Epithelial cell of proximal tubule (primary cell): ENCODE data around the gene LRRC72. TPM values are rescaled to one million over a fixed set of nuclear protein-coding genes. Genes with fewer than 3 reads are reported as not detected.

Experiments
- DNase-seq: peaks from one replicate; pipeline ENCODE4 v3.0.0-alpha.2; 2011; ENCODE audit warnings: low read depth
- H3K4me3 ChIP-seq: 2 replicates; pipeline ENCODE4 v1.5.1; 2011; ENCODE audit warnings: low read depth, mild to moderate bottlenecking, low read length
- total RNA-seq: library from RNA; depleted of rRNA; stranded (reverse); fragments of >200 nt; gene quantifications from 2 replicates; pipeline ENCODE4 v1.2.3, GENCODE V29; 2015
- TF ChIP-seq, protein P1 (sequence below): conservative IDR thresholded peaks from 2 replicates; pipeline ENCODE4 v1.5.1; 2012; ENCODE audit warnings: low read depth, mild to moderate bottlenecking, low read length

The LRRC72 gene
- total RNA-seq, 1 donor from 2014 or later, result not detected

DNA sequence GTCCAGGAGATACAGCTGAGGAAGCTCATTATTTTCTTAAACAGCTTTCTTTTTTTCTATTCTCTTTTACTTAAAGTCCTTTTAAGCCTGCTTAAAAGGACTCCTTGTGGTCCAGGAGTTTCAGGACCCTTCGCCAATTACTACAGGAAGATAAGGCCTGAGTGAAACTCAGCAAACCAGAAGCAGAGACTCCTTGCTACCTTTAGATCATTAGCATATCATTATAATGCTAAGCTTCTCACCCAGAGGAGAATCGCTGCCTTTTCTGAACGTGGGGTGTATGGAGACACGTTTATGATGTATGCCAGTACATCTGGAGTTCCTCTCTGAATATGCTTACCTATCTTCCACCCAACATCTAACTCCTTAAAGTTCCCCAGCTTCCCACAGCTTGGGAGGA is 71.4 kb downstream of the LRRC72 start:
- no peak for DNase-seq
- TF ChIP-seq, protein P1, sequence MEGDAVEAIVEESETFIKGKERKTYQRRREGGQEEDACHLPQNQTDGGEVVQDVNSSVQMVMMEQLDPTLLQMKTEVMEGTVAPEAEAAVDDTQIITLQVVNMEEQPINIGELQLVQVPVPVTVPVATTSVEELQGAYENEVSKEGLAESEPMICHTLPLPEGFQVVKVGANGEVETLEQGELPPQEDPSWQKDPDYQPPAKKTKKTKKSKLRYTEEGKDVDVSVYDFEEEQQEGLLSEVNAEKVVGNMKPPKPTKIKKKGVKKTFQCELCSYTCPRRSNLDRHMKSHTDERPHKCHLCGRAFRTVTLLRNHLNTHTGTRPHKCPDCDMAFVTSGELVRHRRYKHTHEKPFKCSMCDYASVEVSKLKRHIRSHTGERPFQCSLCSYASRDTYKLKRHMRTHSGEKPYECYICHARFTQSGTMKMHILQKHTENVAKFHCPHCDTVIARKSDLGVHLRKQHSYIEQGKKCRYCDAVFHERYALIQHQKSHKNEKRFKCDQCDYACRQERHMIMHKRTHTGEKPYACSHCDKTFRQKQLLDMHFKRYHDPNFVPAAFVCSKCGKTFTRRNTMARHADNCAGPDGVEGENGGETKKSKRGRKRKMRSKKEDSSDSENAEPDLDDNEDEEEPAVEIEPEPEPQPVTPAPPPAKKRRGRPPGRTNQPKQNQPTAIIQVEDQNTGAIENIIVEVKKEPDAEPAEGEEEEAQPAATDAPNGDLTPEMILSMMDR, result no peak
- no peak overlapping the region for H3K4me3 ChIP-seq

DNA sequence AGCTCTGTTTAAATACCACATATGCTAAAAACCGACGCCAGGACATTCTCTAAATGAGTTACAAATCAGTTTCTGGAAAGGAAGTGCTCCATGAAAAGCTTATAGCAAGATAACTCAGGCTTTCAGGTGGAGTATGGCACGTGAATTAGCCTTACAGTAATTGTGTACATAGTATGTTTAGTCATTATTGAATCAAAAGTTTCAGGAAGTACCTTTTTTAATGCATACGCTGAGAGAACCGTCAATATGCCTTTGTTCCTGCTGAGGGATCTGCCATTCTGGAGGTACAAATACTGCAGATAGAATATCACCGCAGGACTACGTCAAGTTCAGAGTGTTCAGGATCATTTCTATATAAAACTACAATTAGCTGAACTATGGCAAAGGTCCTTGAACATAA is 73.2 kb downstream of the LRRC72 start:
- no peak for DNase-seq
- TF ChIP-seq, protein P1, result no peak
- no peak overlapping the region for H3K4me3 ChIP-seq

DNA sequence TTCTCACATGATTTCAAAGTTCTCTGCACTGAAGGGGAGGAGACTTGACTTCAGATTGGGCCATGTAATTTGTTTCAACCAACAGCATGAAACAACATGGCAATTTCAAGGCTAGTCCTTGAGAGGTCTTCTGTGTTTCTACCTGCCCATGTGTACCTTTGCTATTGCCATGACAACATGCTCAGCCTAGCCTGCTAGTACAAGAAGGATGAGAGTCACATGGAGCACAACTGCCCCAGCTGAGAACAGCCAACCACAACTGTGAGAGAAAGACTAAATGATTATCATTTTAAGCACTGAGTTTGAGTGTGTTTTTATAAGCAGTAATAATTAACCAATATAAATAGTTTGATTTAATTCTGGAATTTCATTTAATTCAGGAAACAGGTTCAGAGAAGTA is 77.0 kb downstream of the LRRC72 start:
- TF ChIP-seq, protein P1, result no peak
- H3K4me3 ChIP-seq, result no peak overlapping the region
- peak; percentile 30 for DNase-seq

DNA sequence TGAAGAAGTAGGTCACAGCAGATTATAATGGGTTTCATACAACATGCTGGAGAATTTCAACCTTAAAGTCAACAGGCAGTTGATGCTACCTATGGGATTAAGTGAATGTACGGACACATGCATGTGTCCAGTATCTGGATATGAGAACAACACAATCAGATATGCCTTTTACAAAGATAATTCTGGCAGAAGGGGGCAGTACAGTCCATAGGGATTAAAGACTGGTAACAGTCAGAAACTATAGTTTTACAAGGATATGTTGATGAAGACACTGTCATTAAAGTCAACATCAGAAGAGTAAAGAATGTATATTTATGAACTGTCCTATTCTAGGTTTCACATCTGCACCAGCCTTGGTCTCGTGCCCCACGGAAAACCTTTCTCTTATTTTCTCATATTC is 77.4 kb downstream of the LRRC72 start:
- no peak for DNase-seq
- H3K4me3 ChIP-seq, result no peak overlapping the region
- TF ChIP-seq, protein P1, result peak; percentile 29

DNA sequence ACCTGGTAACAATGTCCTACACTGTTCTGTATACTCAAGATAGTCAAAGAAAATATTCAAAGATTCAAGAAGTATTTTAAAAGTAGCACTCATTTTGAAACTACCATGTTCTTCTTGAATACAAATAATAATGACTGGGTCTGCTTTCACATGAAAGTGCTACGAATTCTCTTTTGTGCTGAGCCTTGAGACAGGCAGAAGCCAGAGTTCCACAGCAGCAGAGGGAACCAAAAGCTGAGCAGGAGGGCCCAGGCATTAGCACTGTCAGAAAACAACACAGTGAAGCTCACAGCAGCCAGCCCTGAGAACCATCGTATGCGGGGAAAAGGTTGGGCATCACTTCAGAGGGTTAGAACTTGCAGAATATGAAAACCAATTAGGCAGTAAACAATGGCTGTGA is 80.1 kb downstream of the LRRC72 start:
- no peak overlapping the region for H3K4me3 ChIP-seq
- DNase-seq, result no peak
- TF ChIP-seq, protein P1, result no peak

DNA sequence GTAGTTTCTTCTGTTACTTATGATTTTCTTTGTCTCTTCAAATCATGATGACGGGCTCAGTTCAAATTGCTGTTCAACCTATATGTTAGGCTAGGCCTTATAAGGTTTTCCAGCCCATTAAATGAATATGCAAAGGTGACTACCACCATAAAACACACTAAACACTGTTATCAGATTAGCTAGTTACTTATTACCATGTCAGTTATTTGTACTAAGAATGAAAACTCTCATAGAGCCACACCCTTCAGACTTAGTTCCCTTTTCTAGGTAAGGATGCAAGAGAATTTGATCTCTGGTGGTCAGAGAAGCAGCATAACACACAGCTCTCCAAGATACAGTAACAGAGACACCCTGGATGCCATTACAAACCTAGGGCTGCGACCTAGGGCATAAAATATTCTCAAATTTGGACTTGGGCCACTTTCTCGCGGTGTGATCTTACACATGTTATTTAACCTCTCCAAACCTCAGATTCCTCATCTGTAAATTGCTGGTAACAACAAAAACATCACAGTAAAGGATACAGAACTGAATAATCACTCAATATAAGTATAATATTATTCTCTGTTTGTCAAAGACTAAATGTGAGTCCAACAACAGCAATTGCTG is 83.3 kb downstream of the LRRC72 start:
- H3K4me3 ChIP-seq, result no peak overlapping the region
- TF ChIP-seq, protein P1, result no peak
- DNase-seq, result no peak

DNA sequence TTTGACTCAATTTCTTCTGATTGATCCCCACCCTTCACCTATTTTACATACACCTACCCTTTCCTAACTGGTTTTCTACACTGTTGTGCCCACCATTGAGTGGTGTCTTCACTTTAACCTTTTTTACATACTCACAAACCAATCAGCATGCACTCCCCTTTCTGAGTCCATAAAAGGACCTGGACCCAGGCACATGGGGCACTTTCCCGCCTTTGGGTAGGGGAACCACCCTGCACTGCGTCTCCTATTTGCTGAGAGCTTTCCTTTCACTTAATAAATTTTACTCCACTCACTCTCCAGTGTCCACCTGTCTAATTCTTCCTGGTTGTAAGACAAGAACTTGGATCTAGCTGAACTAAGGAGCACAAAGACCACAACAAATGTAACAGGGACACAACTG is 85.1 kb downstream of the LRRC72 start:
- H3K4me3 ChIP-seq, result no peak overlapping the region
- TF ChIP-seq, protein P1, result no peak
- no peak for DNase-seq
